Right renal pelvis (tissue), 4 donors: Measurements from ENCODE around the gene TXNDC17. TPM values are rescaled to one million over a fixed set of nuclear protein-coding genes. Genes with fewer than 3 reads are reported as not detected.
"Not testable (repeated sequence)": the region's sequence is repeated elsewhere in the genome, so short reads cannot be mapped to it uniquely, and the experiment has no call there.

ENCODE experiments used
- DNase-seq, 4 donors: peaks; one replicate each; pipeline ENCODE4 v3.0.0-alpha.2; 2013; ENCODE audit warnings: low read depth in 4 of 4, low spot score in 3 of 4, missing footprints in 1 of 4
- polyA plus RNA-seq, 4 donors: library from polyadenylated mRNA; unstranded; fragments of 120-200 nt; gene quantifications; one replicate each; pipeline ENCODE4 v1.2.1, GENCODE V29; 2013; ENCODE audit not compliant: insufficient read length in 4 of 4

Gene TXNDC17
- polyA plus RNA-seq, 4 donors, result 81.8 to 101 (median 88.0) TPM

DNA sequence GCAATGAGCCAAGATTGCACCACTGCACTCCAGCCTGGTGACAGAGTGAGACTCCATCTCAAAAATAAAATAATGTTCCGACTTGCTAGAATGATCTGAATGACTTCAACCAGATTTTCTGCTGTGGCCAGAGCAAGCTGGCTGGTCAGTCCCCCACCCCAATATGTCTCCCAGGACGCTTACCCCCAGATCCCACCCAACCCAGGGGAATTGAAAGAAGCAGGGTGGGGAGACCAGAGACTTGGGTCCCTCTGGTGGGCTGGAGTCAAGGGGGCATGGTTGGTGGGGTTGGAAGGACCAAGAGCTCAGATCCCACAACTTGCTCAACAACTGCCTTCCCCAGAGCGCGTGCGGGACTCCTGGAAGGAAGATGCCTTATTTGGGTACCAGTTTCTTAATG is 17.6 kb downstream of the TXNDC17 start:
- not testable (repeated sequence) for DNase-seq

DNA sequence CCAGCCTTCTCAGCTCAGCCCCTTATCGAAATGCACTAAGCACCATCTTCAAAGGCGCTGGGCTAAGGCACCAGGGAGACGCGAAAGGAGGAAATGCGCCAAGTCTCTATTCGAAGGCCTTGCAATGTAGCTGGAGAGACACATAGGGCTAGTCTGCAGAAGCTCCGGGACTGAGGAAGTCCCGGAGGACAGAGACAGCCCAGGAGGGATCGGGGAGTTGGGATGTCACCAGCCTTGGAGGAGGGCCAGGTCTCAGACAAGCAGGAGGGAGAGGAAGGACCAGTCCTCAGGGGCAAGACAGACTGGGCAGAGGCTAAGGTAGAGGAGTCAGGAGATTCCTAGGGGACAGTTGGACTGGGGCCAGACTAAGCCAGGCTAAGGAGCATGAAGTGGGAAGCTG is 19.2 kb downstream of the TXNDC17 start:
- no peak for DNase-seq

DNA sequence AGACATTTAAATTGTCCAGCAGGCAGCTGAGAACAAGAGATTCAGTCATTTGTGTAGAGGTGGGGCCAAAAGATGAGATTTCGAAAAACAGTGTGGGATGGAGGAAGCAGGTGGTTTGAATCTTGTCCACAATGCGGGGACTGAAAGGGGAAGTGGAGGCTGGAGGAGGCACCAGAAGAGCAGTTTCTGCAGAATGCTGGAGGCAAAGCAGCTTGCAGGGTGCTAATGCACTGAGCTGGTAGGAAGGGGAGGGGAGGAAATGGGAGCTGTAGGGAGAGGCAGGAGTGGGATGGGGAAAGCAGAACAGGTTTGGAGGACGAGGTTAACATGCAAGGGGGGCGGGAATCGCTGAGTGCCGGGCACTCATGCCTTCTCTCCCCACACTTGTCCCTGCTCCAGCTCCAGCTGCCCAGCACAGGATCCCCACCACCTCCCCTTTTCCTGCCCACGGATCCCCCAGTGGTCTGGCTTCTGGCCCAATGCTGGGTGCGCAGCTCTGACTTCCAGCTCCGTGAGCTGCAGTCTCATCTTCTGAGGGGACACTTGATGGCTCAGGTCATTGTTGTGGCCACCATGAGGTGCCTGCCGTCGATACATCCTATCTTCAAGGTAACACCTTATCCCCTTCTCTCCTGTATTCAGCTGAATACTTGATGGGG is 20.1 kb downstream of the TXNDC17 start:
- DNase-seq, result no peak

DNA sequence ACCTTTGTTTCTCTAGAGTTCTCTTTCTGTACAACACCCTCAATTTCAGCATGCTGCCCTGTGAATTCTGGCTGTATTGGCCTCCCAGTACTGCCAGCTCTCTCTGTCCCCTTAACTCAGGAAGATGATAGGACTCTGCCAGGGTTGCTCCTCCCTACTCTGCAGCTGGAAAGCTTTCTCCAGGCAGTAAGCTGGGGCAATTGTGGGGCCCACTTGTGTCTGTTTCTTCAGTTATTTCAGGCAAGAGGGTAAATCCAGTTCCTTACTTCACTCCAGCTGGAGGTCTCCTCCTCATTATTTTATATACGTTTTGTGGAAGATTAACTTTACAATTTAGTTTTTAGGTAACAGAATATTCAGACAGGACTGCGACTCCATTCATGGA is 20.6 kb downstream of the TXNDC17 start:
- DNase-seq, result no peak

DNA sequence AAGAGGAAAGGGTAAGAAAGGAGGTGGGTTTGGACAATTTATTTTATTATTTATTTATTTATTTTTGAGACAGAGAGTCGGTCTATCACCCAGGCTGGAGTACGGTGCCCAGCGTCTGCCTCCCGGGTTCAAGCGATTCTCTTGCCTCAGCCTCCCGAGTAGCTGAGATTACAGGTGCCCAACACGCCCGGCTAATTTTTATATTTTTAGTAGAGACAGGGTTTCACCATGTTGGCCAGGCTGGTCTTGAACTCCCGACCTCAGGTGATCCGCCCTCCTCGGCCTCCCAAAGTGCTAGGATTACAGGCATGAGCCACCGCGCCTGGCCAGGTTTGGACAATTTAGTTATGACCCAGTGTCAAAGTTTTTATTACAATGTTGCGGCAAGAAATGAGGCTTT is 22.3 kb downstream of the TXNDC17 start:
- not testable (repeated sequence) for DNase-seq

DNA sequence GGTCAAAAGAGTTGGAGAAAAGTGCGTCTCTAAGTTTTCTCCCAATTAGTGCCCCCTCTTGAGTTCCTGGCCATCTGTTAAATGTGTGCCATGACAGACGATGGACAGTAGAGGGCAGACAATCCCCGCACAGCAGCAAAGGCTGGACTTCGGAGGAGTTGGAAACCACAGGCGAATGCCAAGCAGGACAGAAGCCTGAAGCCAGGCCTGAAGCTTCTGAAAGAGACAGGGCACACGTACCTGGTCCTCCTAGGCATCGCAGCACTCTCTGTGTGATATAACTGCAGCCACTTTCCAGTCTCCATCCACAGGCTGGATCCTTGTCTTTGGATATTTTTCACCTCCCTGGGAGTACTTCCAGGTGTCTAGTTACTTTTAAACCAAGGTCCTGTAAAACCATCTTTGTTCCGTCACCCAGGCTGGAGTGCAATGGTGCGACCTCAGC is 25.2 kb downstream of the TXNDC17 start:
- DNase-seq, result peak in 3 of 4 donors; percentile 53 to 65 (median 65)

DNA sequence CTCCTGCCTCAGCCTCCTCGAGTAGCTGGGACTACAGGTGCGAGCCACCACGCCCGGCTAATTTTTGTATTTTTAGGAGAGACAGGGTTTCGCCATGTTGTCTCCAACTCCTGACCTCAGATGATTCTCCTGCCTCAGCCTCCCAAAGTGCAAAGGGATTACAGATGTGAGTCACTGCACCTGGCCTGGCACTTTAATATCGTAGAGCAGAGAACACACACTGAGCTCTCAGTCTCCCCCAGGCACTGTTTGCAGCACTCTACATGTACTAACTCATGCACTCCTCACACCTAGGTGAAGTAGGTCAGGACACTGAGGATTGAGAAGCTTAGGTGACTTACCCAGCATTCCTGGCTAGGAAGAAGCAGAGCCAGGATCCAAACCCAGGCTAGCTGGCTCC is 25.7 kb downstream of the TXNDC17 start:
- DNase-seq, result no peak

DNA sequence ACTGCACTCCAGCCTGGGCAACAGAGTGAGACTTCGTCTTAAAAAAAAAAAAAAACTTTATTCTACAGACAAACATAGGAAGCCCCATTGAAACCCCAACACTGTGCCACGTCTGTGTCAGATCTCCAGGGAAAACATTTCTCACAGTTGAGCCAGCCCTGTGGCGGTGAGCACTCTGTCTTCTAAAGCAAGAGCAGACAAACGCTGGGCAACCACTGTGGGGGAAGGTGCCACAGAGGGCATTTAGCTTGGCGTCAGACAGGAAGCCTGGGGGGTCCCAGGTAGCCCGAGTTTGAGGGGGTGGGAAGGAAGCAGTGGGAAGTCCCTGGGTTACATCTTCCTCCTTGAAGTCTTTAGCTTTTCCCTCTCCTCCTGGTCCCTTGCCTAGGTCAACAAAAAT is 26.7 kb downstream of the TXNDC17 start:
- no peak for DNase-seq

DNA sequence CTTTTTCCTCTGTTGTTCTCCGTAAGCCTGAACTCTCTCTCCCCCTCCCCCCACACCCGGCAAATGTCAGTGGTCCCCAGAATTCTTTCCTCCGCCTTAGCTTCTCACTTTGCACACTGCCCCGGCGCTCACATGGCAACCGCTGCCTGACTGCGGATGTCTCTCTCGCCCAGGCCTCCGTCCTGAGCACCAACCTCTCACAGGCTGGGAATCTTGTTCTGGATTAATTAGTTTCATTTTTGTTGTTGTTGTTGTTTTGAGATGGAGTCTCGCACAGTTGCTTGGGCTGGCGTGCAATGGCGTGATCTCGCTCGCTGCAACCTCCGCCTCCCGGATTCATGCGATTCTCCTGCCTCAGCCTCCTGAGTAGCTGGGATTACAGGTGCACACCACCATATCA is 27.4 kb downstream of the TXNDC17 start:
- no peak for DNase-seq

DNA sequence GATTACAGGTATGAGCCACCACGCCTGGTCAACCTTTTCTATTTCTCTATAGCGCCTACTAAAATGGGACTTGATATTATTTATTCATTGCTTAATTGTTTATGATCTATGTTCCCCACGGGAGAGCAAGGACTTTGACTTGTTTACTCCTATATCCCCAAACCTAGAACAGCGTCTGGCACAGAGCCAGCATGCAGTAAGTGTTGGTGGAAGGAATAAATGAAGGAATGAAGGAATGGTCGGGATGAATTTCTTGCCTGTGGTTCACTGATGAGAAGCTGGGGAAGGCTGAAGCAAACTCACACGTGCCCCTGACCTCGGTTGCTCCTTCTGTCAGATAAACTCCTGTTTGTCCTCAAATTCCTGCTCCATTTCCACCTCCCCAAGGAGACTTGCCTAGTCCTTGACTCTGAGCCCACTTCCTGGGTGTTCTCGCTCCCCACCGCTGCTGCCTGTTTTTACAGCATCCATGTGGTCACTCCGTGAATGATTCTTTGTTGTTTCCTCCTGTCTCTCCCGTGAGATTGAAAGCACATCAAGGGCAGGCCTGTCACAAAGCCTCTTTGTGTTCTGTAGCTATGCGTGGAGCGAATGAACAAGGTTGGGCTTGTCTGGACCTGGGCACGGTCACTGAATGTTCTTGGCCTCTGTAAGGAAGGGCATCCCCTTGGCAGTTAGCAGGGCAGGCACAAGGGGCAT is 28.0 kb downstream of the TXNDC17 start:
- DNase-seq, result no peak

DNA sequence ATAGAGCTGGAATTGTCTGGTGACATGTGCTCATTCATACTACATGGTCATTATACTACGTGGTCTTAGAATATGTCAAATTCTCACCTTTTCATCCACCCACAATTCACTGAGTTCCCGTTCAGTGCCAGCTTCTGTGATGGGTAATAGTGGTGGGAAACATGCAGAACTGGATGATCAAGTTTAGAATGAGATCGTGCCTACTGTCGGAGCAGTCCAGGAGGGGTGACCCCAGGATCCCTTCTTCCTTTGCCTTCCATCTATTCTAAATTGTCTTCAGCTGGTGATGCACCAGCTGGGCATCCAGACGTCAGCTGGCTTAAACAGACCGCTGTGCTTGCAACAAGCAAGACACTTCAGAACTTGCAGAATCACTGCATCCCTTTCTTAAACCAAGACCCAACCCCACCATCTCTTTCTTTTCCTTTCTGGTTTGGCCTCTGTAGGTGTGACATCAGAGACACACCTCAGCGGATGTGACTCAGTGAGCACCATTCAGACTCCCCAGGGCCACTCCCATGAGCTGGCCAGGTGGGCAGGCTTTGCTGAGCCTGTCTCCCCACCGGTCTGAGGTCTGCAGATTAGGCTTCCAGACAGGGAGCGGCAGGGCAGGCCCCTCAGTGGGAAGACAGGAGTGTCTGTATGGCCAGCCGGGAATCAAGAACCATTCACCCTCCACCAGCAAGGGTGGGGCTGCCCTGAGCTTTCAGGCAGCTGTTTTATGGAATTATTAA is 28.8 kb downstream of the TXNDC17 start:
- DNase-seq, result no peak

DNA sequence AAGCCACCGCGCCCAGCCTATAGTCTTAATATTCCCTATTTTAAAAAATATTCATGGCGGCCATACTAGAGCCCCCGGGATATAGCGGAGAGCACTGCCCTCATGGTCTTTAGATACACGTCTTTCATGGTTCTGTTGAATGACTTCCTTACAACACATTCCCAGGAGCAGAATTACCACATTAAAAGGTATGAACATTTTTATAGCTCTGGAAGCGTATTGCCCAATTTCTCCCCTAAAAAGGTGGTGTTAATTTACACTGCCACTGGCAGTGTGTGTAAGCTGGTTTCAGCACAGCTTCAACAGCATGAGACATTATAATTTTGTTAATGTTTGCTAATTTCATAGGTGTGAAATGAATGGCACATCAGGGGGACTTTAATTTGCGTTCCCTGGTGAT is 29.7 kb downstream of the TXNDC17 start:
- DNase-seq, result no peak

DNA sequence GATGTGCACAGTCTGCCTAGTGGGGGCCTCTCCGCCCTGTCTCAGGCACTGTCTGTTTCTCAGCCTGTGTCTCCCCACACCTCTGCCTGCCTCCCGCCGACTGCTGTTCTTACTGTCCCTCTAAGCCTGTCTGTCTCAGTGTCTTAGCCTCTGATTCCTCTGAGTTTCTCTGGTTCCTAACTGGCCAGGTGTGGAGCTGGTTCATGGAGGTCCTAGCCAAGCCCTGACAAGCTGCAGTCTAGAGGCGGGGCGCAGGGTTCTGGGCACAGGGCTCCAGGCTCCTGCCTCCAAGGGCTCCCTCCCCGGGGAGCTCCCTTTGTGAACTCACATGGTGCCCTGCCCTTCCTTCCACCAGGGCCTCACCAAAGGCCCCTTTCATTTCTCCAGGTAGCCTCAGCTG is 30.1 kb downstream of the TXNDC17 start:
- no peak for DNase-seq

DNA sequence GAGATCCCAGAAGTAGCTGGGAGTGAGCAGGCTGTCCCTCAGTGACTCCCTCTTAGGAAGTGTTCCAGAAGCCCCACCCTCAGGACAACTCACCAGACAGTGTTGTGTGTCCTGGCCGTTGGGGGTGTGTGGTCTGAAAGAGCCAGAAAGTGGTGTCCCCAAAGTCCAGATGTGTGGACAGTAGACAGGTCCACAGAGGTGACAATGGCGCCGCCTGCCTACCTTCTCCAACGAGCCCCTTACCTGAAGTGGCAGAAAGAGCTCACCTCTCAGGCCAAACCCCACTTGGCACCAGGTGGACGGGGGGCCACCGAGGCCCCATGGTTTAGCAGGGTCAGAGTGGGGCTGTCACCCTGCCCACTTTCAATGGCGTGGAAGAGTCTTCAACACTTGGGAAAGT is 30.6 kb downstream of the TXNDC17 start:
- DNase-seq, result no peak

DNA sequence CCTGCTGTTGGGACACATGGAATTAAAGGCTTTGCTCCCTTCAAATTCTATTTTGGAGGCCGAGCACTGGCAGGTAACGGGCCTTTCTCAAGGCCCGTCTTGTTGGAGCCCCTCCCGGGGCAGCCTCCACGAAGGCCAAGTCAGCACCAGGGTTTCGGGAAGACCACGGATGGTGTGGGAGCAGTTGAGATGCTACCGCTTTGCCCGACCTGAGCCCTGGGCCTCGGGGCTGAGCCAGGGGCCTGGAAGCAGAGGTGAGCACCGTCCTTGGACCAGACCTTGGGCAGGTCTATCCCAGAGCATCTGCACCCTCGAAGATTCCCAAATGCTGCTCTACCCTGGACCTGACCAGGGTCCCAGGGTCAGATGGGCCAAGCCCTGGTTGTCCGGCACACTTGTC is 33.7 kb downstream of the TXNDC17 start:
- DNase-seq, result no peak

DNA sequence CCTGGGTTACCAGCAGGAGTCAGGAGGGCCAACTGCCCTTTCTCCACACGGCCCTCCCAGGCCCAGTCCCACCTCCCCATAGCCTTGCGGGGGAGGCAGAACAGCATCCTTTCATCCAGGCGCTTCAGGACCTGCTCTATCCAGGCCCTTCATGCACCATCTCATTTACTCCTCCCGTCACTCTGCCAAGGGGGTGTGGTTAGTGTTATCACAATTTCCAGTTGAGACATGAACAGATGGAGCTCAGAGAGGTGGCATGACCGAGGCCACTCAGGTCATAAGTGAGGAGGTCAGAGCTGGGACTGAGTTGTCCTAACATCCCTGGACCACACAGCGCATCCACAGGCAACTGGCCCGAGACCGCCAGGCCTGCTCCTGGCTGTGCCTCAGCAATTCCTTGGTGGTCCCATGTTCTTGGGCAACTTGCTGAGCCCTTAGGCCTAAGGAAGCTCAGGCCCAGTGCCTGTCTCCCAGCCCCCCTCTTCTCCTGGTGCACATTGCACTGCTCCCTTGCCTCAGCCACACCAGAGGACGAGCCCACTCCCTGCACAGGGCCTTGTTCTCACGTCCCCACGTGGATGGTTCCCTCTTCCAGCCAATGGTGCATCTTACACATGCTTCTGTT is 34.5 kb downstream of the TXNDC17 start:
- DNase-seq, result no peak

DNA sequence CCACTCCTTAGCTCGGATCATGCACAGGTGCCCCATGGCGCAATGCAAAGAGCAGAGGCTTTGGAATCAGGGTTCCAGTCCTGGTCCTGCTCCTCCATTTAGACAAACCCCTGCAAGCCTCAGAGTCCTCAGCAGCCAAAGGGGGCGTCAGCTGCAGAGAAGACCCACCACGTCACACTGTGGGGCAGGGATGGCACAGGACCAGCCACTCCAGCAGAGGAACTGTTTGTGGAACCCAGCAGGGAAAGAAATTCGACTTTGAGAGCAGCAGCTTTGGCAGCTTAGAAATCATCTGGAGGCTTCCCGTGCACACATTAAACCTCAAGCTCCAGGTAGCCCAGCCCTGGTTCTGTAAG is 35.9 kb downstream of the TXNDC17 start:
- no peak for DNase-seq

DNA sequence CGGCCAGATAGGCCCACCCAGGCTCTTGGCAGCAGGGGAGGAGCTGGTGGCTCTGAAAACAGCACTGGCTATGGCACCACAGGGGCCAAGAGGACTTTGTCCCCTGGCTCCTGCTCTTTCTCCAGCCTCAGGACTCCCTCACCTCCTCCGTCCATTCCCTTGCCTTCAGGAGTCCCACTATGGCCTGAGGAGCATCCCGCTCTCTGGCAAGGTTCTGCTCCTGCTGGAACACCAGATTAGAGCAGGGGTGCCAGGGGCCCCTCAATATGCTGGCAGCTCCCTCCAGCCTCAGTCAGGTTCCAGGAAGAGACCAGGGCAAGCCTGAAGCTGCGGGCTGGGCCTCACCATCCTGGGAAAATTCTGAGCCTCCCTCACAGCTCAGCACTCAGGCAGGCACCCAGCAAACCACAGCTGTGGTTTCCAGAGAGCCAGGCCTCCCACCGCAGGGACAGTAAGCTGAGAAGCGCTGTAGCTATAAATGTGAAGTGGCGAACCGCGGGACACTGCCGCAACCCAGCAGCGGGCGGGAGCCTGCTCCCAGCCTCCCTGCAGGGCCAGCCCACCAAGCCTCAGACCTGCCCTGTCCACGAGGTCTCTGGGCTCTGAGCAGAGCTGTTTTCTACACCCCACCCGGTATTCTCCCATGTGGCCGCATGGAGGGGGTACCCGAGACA is 36.4 kb downstream of the TXNDC17 start:
- DNase-seq, result no peak

DNA sequence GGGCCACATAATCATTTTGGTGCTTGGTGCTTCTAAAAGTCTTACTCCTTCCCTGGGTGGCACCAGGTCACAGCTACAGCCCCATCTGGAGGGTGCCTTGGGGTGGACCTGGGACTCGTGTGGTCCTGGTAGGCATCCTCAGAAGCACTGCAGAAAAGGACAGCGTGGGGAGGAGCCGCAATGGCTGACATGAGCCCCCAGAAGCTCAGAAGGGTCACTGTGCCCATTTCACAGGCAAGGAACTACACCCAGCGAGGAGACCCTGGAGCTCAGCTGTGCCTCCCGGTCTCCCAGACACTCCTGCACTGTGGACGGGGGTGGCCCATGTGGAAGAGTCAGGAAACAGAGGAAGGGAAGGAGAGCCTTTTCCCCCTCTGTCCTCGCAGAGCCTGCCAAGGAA is 37.1 kb downstream of the TXNDC17 start:
- DNase-seq, result no peak

DNA sequence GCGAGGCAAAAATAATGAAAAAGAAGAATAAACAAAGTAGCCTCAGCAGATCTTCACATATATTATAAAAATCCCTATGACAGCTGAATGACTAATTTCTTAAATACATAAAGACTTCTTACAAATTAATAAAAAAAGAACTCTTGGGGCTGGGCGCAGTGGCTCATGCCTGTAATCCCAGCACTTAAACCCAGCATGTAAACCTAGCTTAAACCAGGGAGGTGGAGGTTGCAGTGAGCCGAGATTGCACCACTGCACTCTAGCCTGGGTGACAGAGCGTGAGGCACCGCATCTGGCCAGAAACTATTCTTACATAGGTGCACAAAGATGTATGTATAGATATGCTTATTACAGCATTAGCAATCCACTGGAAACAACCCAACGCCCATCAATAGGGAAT is 38.4 kb downstream of the TXNDC17 start:
- DNase-seq, result no peak

DNA sequence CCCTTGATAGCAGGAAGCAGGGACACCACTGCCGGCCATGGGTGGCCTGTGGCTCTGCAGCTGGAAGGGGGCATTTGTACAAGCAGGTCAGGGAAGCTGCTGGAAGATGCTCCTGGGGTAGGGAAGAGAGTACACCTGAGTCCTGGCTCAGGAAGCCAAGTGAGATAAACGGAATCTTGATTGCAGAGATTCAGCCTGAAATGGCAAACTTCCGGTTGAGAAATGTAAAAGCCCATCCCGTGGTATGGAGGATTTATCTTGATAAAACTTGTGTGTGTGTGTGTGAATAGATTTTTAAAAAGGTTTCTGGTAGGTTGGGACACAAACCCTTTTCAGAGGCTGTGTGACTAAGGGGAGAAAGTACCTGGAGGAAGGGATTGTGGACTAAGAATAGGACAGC is 40.3 kb downstream of the TXNDC17 start:
- DNase-seq, result no peak
